Measurements from ENCODE around the gene LCNL1. TPM values are rescaled to one million over a fixed set of nuclear protein-coding genes. Genes with fewer than 3 reads are reported as not detected.

LCNL1 gene
- total and polyA plus RNA-seq, 2 experiments from 2014 or later = 0.36 TPM; not detected in 1

GRCh38 chr9:136992819-136993369, 10.1 kb downstream of the LCNL1 start:
- peaks cover 5% of the 10 kb centered on the region for H3K4me1 ChIP-seq (ENCODE audit: low read depth)
- peak overlapping the region; percentile 58 for H3K4me3 ChIP-seq
- no peaks in the 10 kb centered on the region for H3K36me3 ChIP-seq
- H3K9me3 ChIP-seq (ENCODE audit: low read depth) = no peaks in the 10 kb centered on the region
- peaks cover 41% of the 10 kb centered on the region for H3K27me3 ChIP-seq
- DNase-seq (ENCODE audit: low read depth in 1 of 2, low spot score in 1 of 2) = no peak
- TF ChIP-seq, protein P1, sequence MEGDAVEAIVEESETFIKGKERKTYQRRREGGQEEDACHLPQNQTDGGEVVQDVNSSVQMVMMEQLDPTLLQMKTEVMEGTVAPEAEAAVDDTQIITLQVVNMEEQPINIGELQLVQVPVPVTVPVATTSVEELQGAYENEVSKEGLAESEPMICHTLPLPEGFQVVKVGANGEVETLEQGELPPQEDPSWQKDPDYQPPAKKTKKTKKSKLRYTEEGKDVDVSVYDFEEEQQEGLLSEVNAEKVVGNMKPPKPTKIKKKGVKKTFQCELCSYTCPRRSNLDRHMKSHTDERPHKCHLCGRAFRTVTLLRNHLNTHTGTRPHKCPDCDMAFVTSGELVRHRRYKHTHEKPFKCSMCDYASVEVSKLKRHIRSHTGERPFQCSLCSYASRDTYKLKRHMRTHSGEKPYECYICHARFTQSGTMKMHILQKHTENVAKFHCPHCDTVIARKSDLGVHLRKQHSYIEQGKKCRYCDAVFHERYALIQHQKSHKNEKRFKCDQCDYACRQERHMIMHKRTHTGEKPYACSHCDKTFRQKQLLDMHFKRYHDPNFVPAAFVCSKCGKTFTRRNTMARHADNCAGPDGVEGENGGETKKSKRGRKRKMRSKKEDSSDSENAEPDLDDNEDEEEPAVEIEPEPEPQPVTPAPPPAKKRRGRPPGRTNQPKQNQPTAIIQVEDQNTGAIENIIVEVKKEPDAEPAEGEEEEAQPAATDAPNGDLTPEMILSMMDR (IDR thresholded peaks at IDR 0.05; ENCODE audit: low read depth, low read length) = no peak
- no peak overlapping the region for H3K27ac ChIP-seq

GRCh38 chr9:136994180-136994887, 11.5 kb downstream of the LCNL1 start:
- Histone ChIP-seq H3K27ac (no peak overlapping the region), H3K4me3 (no peak overlapping the region), H3K4me1 (ENCODE audit: low read depth) (peaks cover 5% of the 10 kb centered on the region), H3K9me3 (ENCODE audit: low read depth) (no peaks in the 10 kb centered on the region), H3K27me3 (peaks cover 41% of the 10 kb centered on the region), H3K36me3 (no peaks in the 10 kb centered on the region)
- DNase-seq (ENCODE audit: low read depth in 1 of 2, low spot score in 1 of 2) = no peak
- TF ChIP-seq, protein P1 (IDR thresholded peaks at IDR 0.05; ENCODE audit: low read depth, low read length) = no peak

- Histone ChIP-seq H3K4me3 (no peak overlapping the region), H3K36me3 (no peaks in the 10 kb centered on the region), H3K4me1 (ENCODE audit: low read depth) (peaks cover 5% of the 10 kb centered on the region), H3K27me3 (peaks cover 41% of the 10 kb centered on the region), H3K27ac (no peak overlapping the region), H3K9me3 (ENCODE audit: low read depth) (no peaks in the 10 kb centered on the region)
- peak in 1 of 2 donors; percentile 34 for DNase-seq (ENCODE audit: low read depth in 1 of 2, low spot score in 1 of 2)
- TF ChIP-seq, protein P1 (IDR thresholded peaks at IDR 0.05; ENCODE audit: low read depth, low read length) = no peak
Observed at GRCh38 chr9:136994888-136995230, 12.1 kb downstream of the LCNL1 start.

DNA sequence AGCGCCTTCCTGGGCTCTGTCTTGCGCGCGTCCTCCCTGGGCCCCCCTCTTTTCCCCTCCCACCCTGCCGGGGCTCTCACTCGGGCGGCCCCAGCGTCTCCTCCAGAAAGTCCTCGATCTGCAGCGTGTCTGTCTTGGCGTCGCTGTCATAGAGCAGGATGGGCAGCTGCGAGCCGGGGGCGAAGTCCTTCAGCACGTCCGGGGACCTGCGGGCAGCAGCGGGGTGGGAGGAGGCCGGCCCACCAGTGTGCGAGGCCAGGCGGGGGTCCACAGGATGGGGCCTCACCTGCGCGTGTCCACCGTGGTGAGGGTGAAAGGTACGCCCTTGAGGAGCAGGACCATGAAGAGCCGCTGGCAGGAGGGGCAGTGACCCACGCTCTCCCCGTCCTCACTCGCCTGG, 12.6 kb downstream of the LCNL1 start:
- H3K36me3 ChIP-seq = no peaks in the 10 kb centered on the region
- DNase-seq (ENCODE audit: low read depth in 1 of 2, low spot score in 1 of 2) = no peak
- H3K4me3 ChIP-seq = no peak overlapping the region
- H3K4me1 ChIP-seq (ENCODE audit: low read depth) = peaks cover 5% of the 10 kb centered on the region
- peaks cover 41% of the 10 kb centered on the region for H3K27me3 ChIP-seq
- H3K9me3 ChIP-seq (ENCODE audit: low read depth) = no peaks in the 10 kb centered on the region
- TF ChIP-seq, protein P1 (IDR thresholded peaks at IDR 0.05; ENCODE audit: low read depth, low read length) = no peak
- H3K27ac ChIP-seq = no peak overlapping the region

DNA sequence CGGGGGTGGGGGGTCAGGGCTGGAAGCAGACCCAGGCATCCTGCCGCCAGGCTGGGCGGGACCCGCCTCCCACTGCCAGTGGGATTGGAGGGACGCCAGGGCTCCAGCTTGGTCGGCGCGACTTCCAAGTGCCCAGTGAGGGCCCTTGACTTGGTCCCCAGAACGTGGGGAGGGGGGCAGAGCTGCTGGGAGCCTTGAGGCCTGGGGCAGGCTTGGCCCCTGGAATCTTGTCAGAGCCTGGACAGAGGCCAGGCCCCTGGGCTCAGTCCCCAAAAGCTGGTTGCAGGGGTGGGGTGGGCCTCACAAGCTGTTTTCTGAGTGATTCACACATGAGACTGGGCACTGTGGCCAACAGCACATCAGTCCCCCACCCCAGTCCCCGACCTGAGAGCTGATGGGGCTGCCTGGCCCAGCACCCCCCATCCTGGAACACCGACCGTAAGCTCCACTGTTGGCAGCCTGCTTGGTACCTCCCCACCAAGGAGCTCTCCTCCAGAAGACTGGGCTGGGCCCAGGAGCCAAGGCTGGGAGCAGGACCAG, 13.0 kb downstream of the LCNL1 start:
- peaks cover 41% of the 10 kb centered on the region for H3K27me3 ChIP-seq
- no peak for DNase-seq (ENCODE audit: low read depth in 1 of 2, low spot score in 1 of 2)

More for the DNA sequence above, 13.0 kb downstream of the LCNL1 start:
- Histone ChIP-seq H3K9me3 (ENCODE audit: low read depth) (no peaks in the 10 kb centered on the region), H3K36me3 (no peaks in the 10 kb centered on the region), H3K4me3 (no peak overlapping the region), H3K27ac (no peak overlapping the region), H3K4me1 (ENCODE audit: low read depth) (peaks cover 5% of the 10 kb centered on the region)
- TF ChIP-seq, protein P1 (IDR thresholded peaks at IDR 0.05; ENCODE audit: low read depth, low read length) = no peak

All from cardiac muscle cell (in vitro differentiated cells and primary cell).